IMR-90 (cell line): ENCODE data around the gene RPTOR. TPM values are rescaled to one million over a fixed set of nuclear protein-coding genes. Genes with fewer than 3 reads are reported as not detected.

Experiments
- ATAC-seq: fragments of 200-7000 bp; cut with Tn5 transposase; 2 replicates; pipeline ENCODE4 v1.9.1; 2020; ENCODE audit warnings: low read depth, mild to moderate bottlenecking, moderate library complexity
- BruUV-seq: library from RNA; stranded (reverse); fragments of 400-500 nt; replicated peaks from 2 replicates; lab custom pipeline; 2021; lab: Mats Ljungman, UMichigan
- CTCF ChIA-PET: fragments of 300-600 bp; formaldehyde crosslinking; extraction: SDS; loops from one replicate; lab custom pipeline; 2021; ENCODE audit warnings: antibody characterized with exemption; lab: Yijun Ruan, JAX
- POLR2A ChIA-PET: fragments of 300-600 bp; sonication (Branson Sonifier 250); formaldehyde crosslinking; loops from one replicate; lab custom pipeline; 2022; ENCODE audit warnings: antibody characterized with exemption; ENCODE audit not compliant: unreplicated experiment; lab: Charles Lee
- DNase-seq: peaks from one replicate; pipeline ENCODE4 v3.0.0; 2013
- H2AFZ ChIP-seq: replicated peaks from 2 replicates; pipeline ENCODE3; 2013; ENCODE audit warnings: low read length, mild to moderate bottlenecking; ENCODE audit not compliant: poor library complexity
- H2AK5ac ChIP-seq: 2 replicates; pipeline ENCODE4 v1.6.1; 2013; ENCODE audit warnings: low read depth, low read length, inconsistent platforms
- H2AK9ac ChIP-seq: replicated peaks from 2 replicates; pipeline ENCODE3; 2013; ENCODE audit warnings: mild to moderate bottlenecking, low read depth, low read length, moderate library complexity; ENCODE audit not compliant: poor library complexity
- H2BK120ac ChIP-seq: 2 replicates; pipeline ENCODE4 v1.6.1; 2013; ENCODE audit warnings: low read depth, low read length, inconsistent platforms
- H2BK15ac ChIP-seq: 3 replicates; pipeline ENCODE4 v1.6.1; 2013; ENCODE audit warnings: low read depth, low read length, inconsistent platforms
- H2BK20ac ChIP-seq: 2 replicates; pipeline ENCODE4 v1.6.1; 2013; ENCODE audit warnings: low read depth, mild to moderate bottlenecking, inconsistent platforms, low read length, moderate library complexity
- H2BK5ac ChIP-seq: 2 replicates; pipeline ENCODE4 v1.6.1; 2013; ENCODE audit warnings: mild to moderate bottlenecking, low read depth, low read length, inconsistent platforms; ENCODE audit not compliant: poor library complexity, severe bottlenecking
- H3K14ac ChIP-seq: replicated peaks from 2 replicates; pipeline ENCODE4 v1.6.1; 2013; ENCODE audit warnings: low read depth, low read length, inconsistent platforms
- H3K18ac ChIP-seq: 2 replicates; pipeline ENCODE4 v1.6.1; 2013; ENCODE audit warnings: low read depth, low read length, control low read depth
- H3K23ac ChIP-seq: 2 replicates; pipeline ENCODE4 v1.6.1; 2013; ENCODE audit warnings: low read depth, low read length, inconsistent platforms
- H3K27ac ChIP-seq: 2 replicates; pipeline ENCODE4 v1.5.1; 2013; ENCODE audit warnings: mild to moderate bottlenecking, control low read depth, low read length; ENCODE audit not compliant: insufficient read depth
- H3K27me3 ChIP-seq: 2 replicates; pipeline ENCODE4 v1.6.1; 2013; ENCODE audit warnings: low read length; ENCODE audit not compliant: control insufficient read depth, insufficient read depth
- H3K36me3 ChIP-seq: 2 replicates; pipeline ENCODE4 v1.6.1; 2013; ENCODE audit warnings: low read length, mixed read lengths; ENCODE audit not compliant: control insufficient read depth, insufficient read depth
- H3K4ac ChIP-seq: 2 replicates; pipeline ENCODE4 v1.6.1; 2013; ENCODE audit warnings: low read depth, low read length, inconsistent platforms
- H3K4me1 ChIP-seq: 2 replicates; pipeline ENCODE4 v1.6.1; 2013; ENCODE audit warnings: low read length, mixed read lengths; ENCODE audit not compliant: control insufficient read depth, insufficient read depth
- H3K4me2 ChIP-seq: 2 replicates; pipeline ENCODE4 v1.6.1; 2013; ENCODE audit warnings: low read depth, mild to moderate bottlenecking, control low read depth, low read length, moderate library complexity
- H3K4me3 ChIP-seq: 2 replicates; pipeline ENCODE4 v1.5.1; 2013; ENCODE audit warnings: low read depth, mild to moderate bottlenecking, control low read depth, low read length, moderate library complexity; ENCODE audit not compliant: insufficient read depth
- H3K56ac ChIP-seq: 2 replicates; pipeline ENCODE4 v1.6.1; 2013; ENCODE audit warnings: low read length, inconsistent platforms; ENCODE audit not compliant: insufficient read depth; ENCODE audit errors: extremely low read depth
- H3K79me1 ChIP-seq, 2 experiments: 2 replicates each; pipeline ENCODE4 v1.6.1; 2013; ENCODE audit warnings: low read length in 2 of 2, inconsistent platforms in 1 of 2, low read depth in 1 of 2
- H3K9ac ChIP-seq: 2 replicates; pipeline ENCODE4 v1.6.1; 2013; ENCODE audit warnings: low read depth, low read length, control low read depth
- H3K9me1 ChIP-seq: 2 replicates; pipeline ENCODE4 v1.6.1; 2013; ENCODE audit warnings: low read length, inconsistent platforms; ENCODE audit not compliant: insufficient read depth
- H3K9me3 ChIP-seq: 2 replicates; pipeline ENCODE4 v1.6.1; 2013; ENCODE audit warnings: low read length; ENCODE audit not compliant: control insufficient read depth, insufficient read depth
- H4K20me1 ChIP-seq: 2 replicates; pipeline ENCODE4 v1.6.1; 2013; ENCODE audit warnings: low read length, inconsistent platforms; ENCODE audit not compliant: insufficient read depth
- H4K5ac ChIP-seq: 2 replicates; pipeline ENCODE4 v1.6.1; 2013; ENCODE audit warnings: mild to moderate bottlenecking, low read depth, low read length, control low read depth
- H4K8ac ChIP-seq, 2 experiments: 2 replicates each; pipeline ENCODE4 v1.6.1; 2013; ENCODE audit warnings: low read depth in 2 of 2, low read length in 2 of 2, control low read depth in 1 of 2, inconsistent platforms in 1 of 2
- H4K91ac ChIP-seq: 2 replicates; pipeline ENCODE4 v1.6.1; 2013; ENCODE audit warnings: low read depth, low read length, inconsistent platforms; ENCODE audit not compliant: insufficient read depth
- CHD1 ChIP-seq: IDR thresholded peaks from 2 replicates; pipeline ENCODE4 v1.6.1; 2012; ENCODE audit warnings: low read depth, low read length, improper control_type of control experiment
- CTCF ChIP-seq: conservative IDR thresholded peaks from 2 replicates; pipeline ENCODE4 v1.5.1; 2012; ENCODE audit warnings: mild to moderate bottlenecking, low read depth, low read length, improper control_type of control experiment
- ELK1 ChIP-seq: fragments of 150-350 bp; IDR thresholded peaks from 2 replicates; pipeline ENCODE4 v1.6.1; 2016; ENCODE audit warnings: low read depth, mild to moderate bottlenecking, low read length, moderate library complexity, borderline replicate concordance
- FOS ChIP-seq: fragments of 150-350 bp; IDR thresholded peaks from 2 replicates; pipeline ENCODE4 v1.6.1; 2016; ENCODE audit warnings: low read depth, low read length
- MAFK ChIP-seq: IDR thresholded peaks from 2 replicates; pipeline ENCODE4 v1.6.1; 2012; ENCODE audit warnings: low read depth, low read length, improper control_type of control experiment
- MAZ ChIP-seq: IDR thresholded peaks from 2 replicates; pipeline ENCODE4 v1.6.1; 2012; ENCODE audit warnings: low read depth, mild to moderate bottlenecking, low read length, improper control_type of control experiment, moderate library complexity, borderline replicate concordance
- NFE2L2 ChIP-seq: fragments of 150-350 bp; IDR thresholded peaks from 2 replicates; pipeline ENCODE4 v1.6.1; 2016; ENCODE audit warnings: low read depth, mild to moderate bottlenecking, low read length
- POLR2A ChIP-seq: IDR thresholded peaks from 2 replicates; pipeline ENCODE4 v1.6.1; 2012; ENCODE audit warnings: mild to moderate bottlenecking, low read depth, low read length
- RFX5 ChIP-seq: IDR thresholded peaks from 2 replicates; pipeline ENCODE4 v1.8.0; 2012; ENCODE audit warnings: low read depth, mild to moderate bottlenecking, low read length, moderate library complexity
- WGBS, 2 experiments: methylation state at CpG; one replicate each; pipeline versions ENCODE4 v1.1.5 to v1.1.7; 2013; ENCODE audit warnings: missing lambda C conversion rate in 2 of 2; ENCODE audit not compliant: insufficient read length in 1 of 2; ENCODE audit errors: extremely low coverage in 2 of 2; 5-methylcytosine and 5-hydroxymethylcytosine counted together
- dilution Hi-C: fragments of 300-500 bp; cut with HindIII; formaldehyde crosslinking; loops from one replicate; pipeline ENCODE4 v1.14.3; 2018; ENCODE audit warnings: low sequenced_read_pairs; ENCODE audit not compliant: unreplicated experiment
- in situ Hi-C: fragments of 300-500 bp; cut with MboI; formaldehyde crosslinking; loops from 3 replicates; pipeline ENCODE4 v1.14.3; 2019; ENCODE audit warnings: low sequenced_read_pairs, inconsistent platforms, mixed read lengths
- intact Hi-C: fragments of 100-400 bp; cut with micrococcal nuclease; formaldehyde crosslinking; loops from 2 replicates; pipeline ENCODE4 v1.10.0; 2022
- polyA plus RNA-seq, 3 experiments: library from polyadenylated mRNA; depleted of rRNA; stranded (reverse); fragments of >200 nt; gene quantifications; 2 replicates each; pipeline ENCODE4 v1.2.3, GENCODE V29; 2012; ENCODE audit warnings: low replicate concordance in 1 of 3
- total RNA-seq: library from RNA; depleted of rRNA; stranded (reverse); fragments of >200 nt; gene quantifications from 2 replicates; pipeline ENCODE4 v1.2.3, GENCODE V29; 2012
- TF ChIP-seq, protein P1 (sequence below): fragments of 150-350 bp; IDR thresholded peaks from 2 replicates; pipeline ENCODE4 v1.6.1; 2017; ENCODE audit warnings: mild to moderate bottlenecking, antibody characterized with exemption, low read length, low read depth

The RPTOR gene
- total and polyA plus RNA-seq, 2 of the 4 experiments (the other 2 are of a cell fraction): 10.8 to 14.7 TPM

DNA sequence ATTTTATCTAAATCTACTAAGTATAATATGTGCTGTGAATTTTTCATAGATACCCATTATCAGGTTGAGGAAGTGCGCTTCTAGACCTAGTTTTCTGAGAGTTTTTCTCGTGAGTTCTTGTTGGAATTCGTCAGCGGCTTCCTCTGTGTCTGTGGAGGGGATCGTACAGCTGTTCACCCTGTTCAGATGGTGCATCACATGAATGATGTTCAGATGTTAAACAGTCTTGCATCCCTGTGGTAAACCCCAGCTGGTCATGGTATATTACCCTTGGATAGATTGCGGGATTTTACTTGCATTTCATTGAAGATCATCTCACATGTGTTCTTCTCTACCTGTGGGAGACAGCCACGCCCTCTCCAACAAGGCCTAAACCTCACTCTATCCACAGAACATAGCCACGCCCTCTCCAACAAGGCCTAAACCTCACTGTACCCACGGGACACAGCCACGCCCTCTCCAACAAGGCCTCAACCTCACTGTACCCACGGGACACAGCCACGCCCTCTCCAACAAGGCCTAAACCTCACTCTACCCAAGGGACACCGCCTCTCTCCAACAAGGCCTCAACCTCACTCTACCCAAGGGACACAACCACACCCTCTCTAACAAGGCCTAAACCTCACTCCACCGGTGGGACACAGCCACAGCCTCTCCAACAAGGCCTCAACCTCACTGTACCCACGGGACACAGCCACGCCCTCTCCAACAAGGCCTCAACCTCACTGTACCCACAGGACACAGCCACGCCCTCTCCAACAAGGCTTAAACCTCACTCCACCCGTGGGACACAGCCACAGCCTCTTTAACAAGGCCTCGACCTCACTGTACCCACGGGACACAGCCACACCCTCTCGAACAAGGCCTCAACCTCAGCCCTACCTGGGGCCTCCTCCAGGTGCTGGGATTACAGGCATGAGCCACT is 266.8 kb downstream of the RPTOR start (continued):
- TF ChIP-seq, protein P1, sequence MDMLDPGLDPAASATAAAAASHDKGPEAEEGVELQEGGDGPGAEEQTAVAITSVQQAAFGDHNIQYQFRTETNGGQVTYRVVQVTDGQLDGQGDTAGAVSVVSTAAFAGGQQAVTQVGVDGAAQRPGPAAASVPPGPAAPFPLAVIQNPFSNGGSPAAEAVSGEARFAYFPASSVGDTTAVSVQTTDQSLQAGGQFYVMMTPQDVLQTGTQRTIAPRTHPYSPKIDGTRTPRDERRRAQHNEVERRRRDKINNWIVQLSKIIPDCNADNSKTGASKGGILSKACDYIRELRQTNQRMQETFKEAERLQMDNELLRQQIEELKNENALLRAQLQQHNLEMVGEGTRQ: no peak

DNA sequence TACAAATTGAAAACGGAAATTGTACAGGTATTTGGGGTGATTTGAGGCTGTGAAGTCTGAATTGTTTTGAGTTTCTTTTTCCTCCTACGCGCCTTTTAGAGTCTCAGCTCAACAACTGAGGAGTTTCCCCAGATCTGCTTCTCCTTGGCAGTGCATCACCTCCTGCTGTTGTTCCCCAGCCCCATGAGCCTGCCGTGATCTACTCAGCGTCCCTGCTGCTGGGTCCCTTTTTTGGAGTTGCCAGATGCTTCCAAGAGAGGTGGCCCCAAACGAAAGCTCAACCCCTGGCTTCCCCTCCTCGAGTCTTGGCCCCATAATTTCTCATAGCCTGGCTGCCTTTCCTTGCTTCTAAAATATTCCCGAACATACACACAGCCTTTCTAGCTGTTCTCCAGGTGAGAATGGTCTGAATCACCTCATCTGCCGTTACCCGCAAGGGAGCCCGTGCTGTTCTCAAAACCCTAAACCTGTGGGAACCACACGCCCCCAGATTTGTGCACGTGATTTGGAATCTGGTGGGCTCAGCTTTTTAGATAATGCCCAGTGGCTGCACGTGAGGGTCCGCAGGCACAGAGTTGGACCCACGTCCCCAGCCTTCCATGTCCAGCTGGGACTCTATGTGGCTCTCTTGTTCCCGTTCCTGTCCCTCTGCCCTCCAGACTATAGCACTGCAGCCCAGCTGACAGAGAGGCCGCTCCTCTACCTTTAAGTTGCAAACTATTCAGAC is 267.9 kb downstream of the RPTOR start:
- Histone ChIP-seq H2BK5ac (no peak overlapping the region), H3K9me3 (no peaks in the 10 kb centered on the region), H4K5ac (no peak overlapping the region), H3K9me1 (no peaks in the 10 kb centered on the region), H2BK20ac (no peak overlapping the region), H3K27me3 (no peaks in the 10 kb centered on the region), H3K14ac (no peak overlapping the region), H3K4ac (no peak overlapping the region), H4K20me1 (no peaks in the 10 kb centered on the region), H3K23ac (no peak overlapping the region), H3K79me1 (peaks cover 11 to 15% of the 10 kb centered on the region in 2 experiments; a peak in 2 of 4 replicates), H3K4me1 (no peaks in the 10 kb centered on the region; the same call in 1 of the 2 replicates), H3K36me3 (peaks cover 8% of the 10 kb centered on the region; the same call in 1 of the 2 replicates), H3K18ac (no peak overlapping the region), H2AK5ac (no peak overlapping the region), H3K56ac (no peak overlapping the region), H3K9ac (no peak overlapping the region), H2BK15ac (no peak overlapping the region), H4K8ac (no peak overlapping the region), H2AK9ac (no peak overlapping the region), H3K4me2 (no peak overlapping the region), H4K91ac (no peak overlapping the region), H2AFZ (no peak overlapping the region), H3K27ac (no peak overlapping the region), H3K4me3 (no peak overlapping the region), H2BK120ac (no peak overlapping the region)
- DNase-seq: no peak
- 92% methylated on average over 8 of the region's 18 CpGs; no CpG with 5 or more reads in 1 of the 2 experiments for whole genome bisulfite sequencing, 2 experiments
- in situ Hi-C loops (no loop called here), dilution Hi-C loops (no loop called here), intact Hi-C loops (no loop called here)
- BruUV-seq: no TSS peak
- POLR2A ChIA-PET: no interaction called here
- TF ChIP-seq ELK1 (no peak), CTCF (no peak), MAZ (no peak), POLR2A (no peak), NFE2L2 (no peak), FOS (no peak), MAFK (no peak), RFX5 (no peak), CHD1 (no peak)
- no peak for ATAC-seq
- CTCF ChIA-PET: interaction anchor here (0.6 kb wide), 1 partner anchor 46 kb away, joined by 3 read pairs; no protein-coding TSS in a partner anchor
